Naive thymus-derived CD4-positive, alpha-beta T cell (primary cell): Measurements from ENCODE around the gene ALX1. TPM values are rescaled to one million over a fixed set of nuclear protein-coding genes. Genes with fewer than 3 reads are reported as not detected.
"Not testable (repeated sequence)": the region's sequence is repeated elsewhere in the genome, so short reads cannot be mapped to it uniquely, and the experiment has no call there.

ENCODE experiments used
- ATAC-seq: fragments of 150-1000 bp; cut with Tn5 transposase; 2 replicates; pipeline ENCODE4 v1.10.0; 2021; ENCODE audit warnings: mild to moderate bottlenecking, moderate library complexity
- CTCF ChIA-PET: fragments of 350-600 bp; sonication (Branson Sonifier 250); formaldehyde crosslinking; loops from one replicate; lab custom pipeline; 2021; ENCODE audit warnings: antibody characterized with exemption; lab: Charles Lee
- POLR2A ChIA-PET: fragments of 350-600 bp; sonication (Branson Sonifier 250); formaldehyde crosslinking; loops from one replicate; lab custom pipeline; 2021; ENCODE audit warnings: antibody characterized with exemption, inconsistent platforms; lab: Charles Lee
- DNase-seq, 9 donors: peaks; one replicate each; pipeline versions ENCODE4 v3.0.0 to v3.0.0-alpha.2; 2020 to 2022; ENCODE audit warnings: mixed read lengths in 1 of 9
- H3K27ac ChIP-seq: one replicate; pipeline ENCODE4 v1.7.0; 2013; ENCODE audit warnings: mild to moderate bottlenecking, low read depth, low read length, moderate library complexity
- H3K27me3 ChIP-seq, 2 donors: one replicate each; pipeline ENCODE4 v1.7.0; 2013; ENCODE audit warnings: low read length in 2 of 2, mild to moderate bottlenecking in 2 of 2, moderate library complexity in 2 of 2; ENCODE audit not compliant: control insufficient read depth in 2 of 2, insufficient read depth in 2 of 2
- H3K36me3 ChIP-seq, 3 experiments: 1 replicate in 2 of 3; 2 replicates in 1 of 3; pipeline ENCODE4 v1.7.0; 2013; ENCODE audit warnings: low read length in 3 of 3, mild to moderate bottlenecking in 3 of 3, moderate library complexity in 1 of 3; ENCODE audit not compliant: insufficient read depth in 3 of 3, control insufficient read depth in 2 of 3
- H3K4me1 ChIP-seq, 2 donors: one replicate each; pipeline ENCODE4 v1.7.0; 2013; ENCODE audit warnings: low read length in 2 of 2, mild to moderate bottlenecking in 2 of 2, moderate library complexity in 1 of 2; ENCODE audit not compliant: control insufficient read depth in 2 of 2, insufficient read depth in 2 of 2
- H3K4me3 ChIP-seq: 2 replicates; pipeline ENCODE4 v1.7.0; 2013; ENCODE audit warnings: mild to moderate bottlenecking, low read length
- H3K9me3 ChIP-seq, 3 experiments: 1 replicate in 2 of 3; 2 replicates in 1 of 3; pipeline ENCODE4 v1.7.0; 2013; ENCODE audit warnings: low read length in 3 of 3; ENCODE audit not compliant: control insufficient read depth in 2 of 3
- H3K27ac Mint-ChIP-seq, 9 donors: one replicate each; pipeline ENCODE4 v1.8.0; 2020 to 2022; ENCODE audit warnings: mixed read lengths in 9 of 9, mild to moderate bottlenecking in 8 of 9, moderate library complexity in 5 of 9, inconsistent platforms in 2 of 9
- H3K27me3 Mint-ChIP-seq, 5 donors: one replicate each; pipeline ENCODE4 v1.8.0; 2021 to 2022; ENCODE audit warnings: mixed read lengths in 5 of 5, mild to moderate bottlenecking in 1 of 5
- H3K36me3 Mint-ChIP-seq, 5 donors: one replicate each; pipeline ENCODE4 v1.8.0; 2020 to 2022; ENCODE audit warnings: mixed read lengths in 5 of 5, mild to moderate bottlenecking in 3 of 5, inconsistent platforms in 1 of 5
- H3K4me1 Mint-ChIP-seq, 7 donors: one replicate each; pipeline ENCODE4 v1.8.0; 2020 to 2022; ENCODE audit warnings: mixed read lengths in 7 of 7, mild to moderate bottlenecking in 3 of 7, inconsistent platforms in 1 of 7
- H3K4me3 Mint-ChIP-seq, 10 donors: one replicate each; pipeline ENCODE4 v1.8.0; 2020 to 2022; ENCODE audit warnings: mild to moderate bottlenecking in 10 of 10, mixed read lengths in 10 of 10, moderate library complexity in 6 of 10, inconsistent platforms in 2 of 10
- H3K9me3 Mint-ChIP-seq, 11 donors: one replicate each; pipeline ENCODE4 v1.8.0; 2020 to 2022; ENCODE audit warnings: mixed read lengths in 11 of 11, mild to moderate bottlenecking in 4 of 11, inconsistent platforms in 1 of 11, moderate library complexity in 1 of 11
- intact Hi-C, 2 donors: fragments of 100-400 bp; cut with micrococcal nuclease; formaldehyde crosslinking; loops; one replicate each; pipeline ENCODE4 v1.15.1; 2023
- polyA plus RNA-seq, 2 donors: library from polyadenylated mRNA; unstranded; fragments of 300-500 nt; fragmentation: Illumina TruSeq; gene quantifications; one replicate each; pipeline ENCODE4 v1.2.3, GENCODE V29; 2021
- total RNA-seq, 6 experiments: library from RNA in 5 of 6; stranded (reverse) in 5 of 6; gene quantifications; 1 replicate in 5 of 6; 2 replicates in 1 of 6; pipeline ENCODE4 v1.2.3 and lab custom pipeline; 2021 to 2026

ALX1 gene
- total and polyA plus RNA-seq, 7 experiments from 2014 or later, result not detected

- H3K4me3 ChIP-seq, H3K9me3 ChIP-seq, H3K36me3 ChIP-seq, H3K36me3 Mint-ChIP-seq, CTCF ChIA-PET, H3K27me3 ChIP-seq, H3K27ac ChIP-seq, H3K27me3 Mint-ChIP-seq, intact Hi-C loops, DNase-seq, POLR2A ChIA-PET, ATAC-seq, H3K4me1 Mint-ChIP-seq, H3K4me1 ChIP-seq, H3K4me3 Mint-ChIP-seq: not testable (repeated sequence)
- peak overlapping the region in 1 of 9 donors; percentile 23 for H3K27ac Mint-ChIP-seq
- H3K9me3 Mint-ChIP-seq, result peaks cover 0 to 12% (median 6%) of the 10 kb centered on the region in 11 donors
Observed at GRCh38 chr12:85317866-85318636, 38.0 kb downstream of the ALX1 start.

- H3K4me3 ChIP-seq, result no peak overlapping the region
Observed at GRCh38 chr12:85322715-85323114, 42.7 kb downstream of the ALX1 start.

GRCh38 chr12:85325442-85325841 is 45.4 kb downstream of the ALX1 start:
- H3K27me3 Mint-ChIP-seq, result no peaks in the 10 kb centered on the region
- CTCF ChIA-PET, result no interaction called here
- POLR2A ChIA-PET, result no interaction called here

More at GRCh38 chr12:85322715-85323114, 42.7 kb downstream of the ALX1 start:
- intact Hi-C loops, result no loop called here
- Histone ChIP-seq H3K27ac (no peak overlapping the region), H3K9me3 (no peaks in the 10 kb centered on the region), H3K4me1 (no peaks in the 10 kb centered on the region), H3K27me3 (no peaks in the 10 kb centered on the region), H3K36me3 (no peaks in the 10 kb centered on the region)
- H3K4me1 Mint-ChIP-seq, result no peaks in the 10 kb centered on the region
- H3K4me3 Mint-ChIP-seq, result no peak overlapping the region
- no peak overlapping the region for H3K27ac Mint-ChIP-seq
- DNase-seq, result no peak
- peaks cover 0 to 16% (median 6%) of the 10 kb centered on the region in 11 donors for H3K9me3 Mint-ChIP-seq
- ChIA-PET CTCF (no interaction called here), POLR2A (no interaction called here)
- ATAC-seq, result no peak
- H3K27me3 Mint-ChIP-seq, result peaks cover 0 to 5% (median 0%) of the 10 kb centered on the region in 5 donors
- H3K36me3 Mint-ChIP-seq, result peaks cover 0 to 3% (median 0%) of the 10 kb centered on the region in 5 donors

GRCh38 chr12:85329913-85330312 is 49.9 kb downstream of the ALX1 start:
- ATAC-seq (no peak), DNase-seq (no peak)
- Mint-ChIP-seq H3K36me3 (peaks cover 0 to 3% (median 0%) of the 10 kb centered on the region in 5 donors), H3K4me1 (no peaks in the 10 kb centered on the region), H3K27ac (no peak overlapping the region), H3K4me3 (no peak overlapping the region), H3K9me3 (peaks cover 0 to 12% (median 0%) of the 10 kb centered on the region in 11 donors), H3K27me3 (peaks cover 0 to 3% (median 0%) of the 10 kb centered on the region in 5 donors)
- ChIA-PET CTCF (no interaction called here), POLR2A (no interaction called here)
- Histone ChIP-seq H3K27me3 (no peaks in the 10 kb centered on the region), H3K4me3 (no peak overlapping the region), H3K4me1 (no peaks in the 10 kb centered on the region), H3K27ac (no peak overlapping the region), H3K36me3 (no peaks in the 10 kb centered on the region), H3K9me3 (no peaks in the 10 kb centered on the region)
- intact Hi-C loops, result no loop called here

More at GRCh38 chr12:85325442-85325841, 45.4 kb downstream of the ALX1 start:
- Histone ChIP-seq H3K27ac (no peak overlapping the region), H3K36me3 (no peaks in the 10 kb centered on the region), H3K9me3 (no peaks in the 10 kb centered on the region), H3K4me3 (no peak overlapping the region), H3K27me3 (no peaks in the 10 kb centered on the region), H3K4me1 (no peaks in the 10 kb centered on the region)
- Mint-ChIP-seq H3K27ac (no peak overlapping the region), H3K4me3 (no peak overlapping the region), H3K36me3 (peaks cover 0 to 3% (median 0%) of the 10 kb centered on the region in 5 donors), H3K4me1 (no peaks in the 10 kb centered on the region), H3K9me3 (peaks cover 0 to 6% (median 0%) of the 10 kb centered on the region in 11 donors)
- DNase-seq, result no peak
- intact Hi-C loops, result no loop called here
- no peak for ATAC-seq

GRCh38 chr12:85348779-85349178 is 68.8 kb downstream of the ALX1 start:
- CTCF ChIA-PET, result no interaction called here
- POLR2A ChIA-PET, result no interaction called here
- ATAC-seq, result no peak
- Histone ChIP-seq H3K36me3 (no peaks in the 10 kb centered on the region), H3K4me1 (no peaks in the 10 kb centered on the region), H3K9me3 (no peaks in the 10 kb centered on the region), H3K27me3 (no peaks in the 10 kb centered on the region), H3K27ac (no peak overlapping the region), H3K4me3 (no peak overlapping the region)
- H3K9me3 Mint-ChIP-seq, result peaks cover 0 to 6% (median 0%) of the 10 kb centered on the region in 11 donors
- no peaks in the 10 kb centered on the region for H3K27me3 Mint-ChIP-seq
- H3K4me3 Mint-ChIP-seq, result no peak overlapping the region
- no peaks in the 10 kb centered on the region for H3K36me3 Mint-ChIP-seq
- intact Hi-C loops, result no loop called here
- no peak overlapping the region for H3K27ac Mint-ChIP-seq
- DNase-seq, result no peak
- H3K4me1 Mint-ChIP-seq, result peaks cover 0 to 1% (median 0%) of the 10 kb centered on the region in 7 donors

GRCh38 chr12:85350356-85350755 is 70.3 kb downstream of the ALX1 start:
- Mint-ChIP-seq H3K9me3 (peaks cover 0 to 6% (median 0%) of the 10 kb centered on the region in 11 donors), H3K27me3 (no peaks in the 10 kb centered on the region), H3K27ac (no peak overlapping the region), H3K4me3 (no peak overlapping the region), H3K4me1 (peaks cover 0 to 1% (median 0%) of the 10 kb centered on the region in 7 donors), H3K36me3 (no peaks in the 10 kb centered on the region)
- Histone ChIP-seq H3K36me3 (no peaks in the 10 kb centered on the region), H3K4me1 (no peaks in the 10 kb centered on the region), H3K9me3 (no peaks in the 10 kb centered on the region), H3K27ac (no peak overlapping the region), H3K27me3 (no peaks in the 10 kb centered on the region), H3K4me3 (no peak overlapping the region)
- CTCF ChIA-PET, result no interaction called here
- ATAC-seq, result no peak
- no peak for DNase-seq
- POLR2A ChIA-PET, result no interaction called here
- intact Hi-C loops, result no loop called here
